A673 (cell line): Measurements from ENCODE around the gene TEC.

Source experiments
- EZH2 ChIP-seq: fragments of 200-600 bp; sonication (generic); IDR thresholded peaks from 2 replicates; pipeline ENCODE4 v1.6.1; 2017; ENCODE audit warnings: borderline replicate concordance, low read depth, mild to moderate bottlenecking, mixed read lengths, antibody characterized with exemption, low read length; ENCODE audit not compliant: poor library complexity, severe bottlenecking
- TF ChIP-seq, protein P1 (sequence below): fragments of 300-800, 200-600 bp; sonication (generic); conservative IDR thresholded peaks from 2 replicates; pipeline ENCODE4 v1.5.1; 2017; ENCODE audit warnings: low read depth, mild to moderate bottlenecking, antibody characterized with exemption, low read length, moderate library complexity, mixed read lengths

DNA sequence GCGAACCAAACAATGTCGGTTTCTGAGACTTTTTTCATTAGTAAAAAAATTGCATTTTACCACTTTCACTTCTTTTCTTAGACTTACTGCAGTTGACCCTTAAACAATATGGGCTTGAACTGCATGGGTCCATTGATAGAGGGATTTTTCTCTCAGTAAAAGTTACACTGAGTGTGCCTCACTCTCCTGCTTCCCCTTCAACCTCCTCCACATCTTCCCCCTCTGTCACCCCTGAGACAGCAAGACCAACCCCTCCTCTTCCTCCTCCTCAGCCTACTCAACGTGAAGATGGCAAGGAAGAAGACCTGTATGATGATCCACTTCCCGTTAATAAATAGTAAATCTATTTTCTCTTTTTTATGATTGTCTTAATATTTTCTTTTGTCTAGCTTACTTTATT is 43.4 kb downstream of the TEC start:
- TF ChIP-seq, protein P1, sequence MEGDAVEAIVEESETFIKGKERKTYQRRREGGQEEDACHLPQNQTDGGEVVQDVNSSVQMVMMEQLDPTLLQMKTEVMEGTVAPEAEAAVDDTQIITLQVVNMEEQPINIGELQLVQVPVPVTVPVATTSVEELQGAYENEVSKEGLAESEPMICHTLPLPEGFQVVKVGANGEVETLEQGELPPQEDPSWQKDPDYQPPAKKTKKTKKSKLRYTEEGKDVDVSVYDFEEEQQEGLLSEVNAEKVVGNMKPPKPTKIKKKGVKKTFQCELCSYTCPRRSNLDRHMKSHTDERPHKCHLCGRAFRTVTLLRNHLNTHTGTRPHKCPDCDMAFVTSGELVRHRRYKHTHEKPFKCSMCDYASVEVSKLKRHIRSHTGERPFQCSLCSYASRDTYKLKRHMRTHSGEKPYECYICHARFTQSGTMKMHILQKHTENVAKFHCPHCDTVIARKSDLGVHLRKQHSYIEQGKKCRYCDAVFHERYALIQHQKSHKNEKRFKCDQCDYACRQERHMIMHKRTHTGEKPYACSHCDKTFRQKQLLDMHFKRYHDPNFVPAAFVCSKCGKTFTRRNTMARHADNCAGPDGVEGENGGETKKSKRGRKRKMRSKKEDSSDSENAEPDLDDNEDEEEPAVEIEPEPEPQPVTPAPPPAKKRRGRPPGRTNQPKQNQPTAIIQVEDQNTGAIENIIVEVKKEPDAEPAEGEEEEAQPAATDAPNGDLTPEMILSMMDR = no peak
- TF ChIP-seq EZH2 = no peak
